ENCODE results near the gene PRXL2C.
"Not testable (repeated sequence)": the region's sequence is repeated elsewhere in the genome, so short reads cannot be mapped to it uniquely, and the experiment has no call there.

PRXL2C gene

GRCh38 chr9:96655198-96655851, at the start of gene PRXL2C:
Gene PRXL2C (minus strand): TSS chr9:96655317. CDS start chr9:96655281, 36 bp downstream.
- peak; percentile 75 for DNase-seq (ENCODE audit: low read depth)

GRCh38 chr9:96700721-96701375, 45.7 kb upstream of the PRXL2C start:
- DNase-seq (ENCODE audit: low read depth): not testable (repeated sequence)

- no peak for DNase-seq (ENCODE audit: low read depth)
Measured at GRCh38 chr9:96691326-96691725, 36.2 kb upstream of the PRXL2C start.

- DNase-seq (ENCODE audit: low read depth): no peak
Measured at GRCh38 chr9:96688745-96689464, 33.8 kb upstream of the PRXL2C start.

GRCh38 chr9:96688187-96688586, 33.1 kb upstream of the PRXL2C start:
- DNase-seq (ENCODE audit: low read depth): no peak

GRCh38 chr9:96686638-96687335, 31.7 kb upstream of the PRXL2C start:
- DNase-seq (ENCODE audit: low read depth): peak; percentile 66

GRCh38 chr9:96680812-96681499, 25.8 kb upstream of the PRXL2C start:
- no peak for DNase-seq (ENCODE audit: low read depth)

GRCh38 chr9:96674906-96675538, 19.9 kb upstream of the PRXL2C start:
- DNase-seq (ENCODE audit: low read depth): no peak

GRCh38 chr9:96673786-96674185, 18.7 kb upstream of the PRXL2C start:
- DNase-seq (ENCODE audit: low read depth): not testable (repeated sequence)

- no peak for DNase-seq (ENCODE audit: low read depth)
Measured at GRCh38 chr9:96668868-96669534, 13.9 kb upstream of the PRXL2C start.

- DNase-seq (ENCODE audit: low read depth): no peak
Measured at GRCh38 chr9:96667363-96667728, 12.2 kb upstream of the PRXL2C start.

- DNase-seq (ENCODE audit: low read depth): not testable (repeated sequence)
Measured at GRCh38 chr9:96666653-96667362, 11.7 kb upstream of the PRXL2C start.

- DNase-seq (ENCODE audit: low read depth): no peak
Measured at GRCh38 chr9:96665789-96666188, 10.7 kb upstream of the PRXL2C start.

GRCh38 chr9:96663506-96664120, 8.5 kb upstream of the PRXL2C start:
- no peak for DNase-seq (ENCODE audit: low read depth)

GRCh38 chr9:96661711-96662110, 6.6 kb upstream of the PRXL2C start:
- no peak for DNase-seq (ENCODE audit: low read depth)

GRCh38 chr9:96660692-96661248, 5.7 kb upstream of the PRXL2C start:
- DNase-seq (ENCODE audit: low read depth): no peak

- peak; percentile 78 for DNase-seq (ENCODE audit: low read depth)
Measured at GRCh38 chr9:96654450-96655197, 493 bp downstream of the PRXL2C start.

- no peak for DNase-seq (ENCODE audit: low read depth)
Measured at GRCh38 chr9:96651626-96652025, 3.5 kb downstream of the PRXL2C start.

Data from T-helper 22 cell (primary cell).